ENCODE measurements around the gene NAT14. TPM values are rescaled to one million over a fixed set of nuclear protein-coding genes. Genes with fewer than 3 reads are reported as not detected.

The NAT14 gene
- total RNA-seq, 1 experiment from 2014 or later = 55.3 TPM

- no peak overlapping the region for H3K4me2 ChIP-seq (ENCODE audit: low read length)
- POLR2A ChIA-PET = no interaction called here
- no peak overlapping the region for H3K4me3 ChIP-seq (replicated peaks in 1 of 2; ENCODE audit: low read depth in 1 of 2, low read length in 2 of 2)
- RAD21 ChIA-PET (ENCODE audit: low non-redundant PET in 1 of 2, low total read pairs in 2 of 2, uncharacterized antibody in 2 of 2, unreplicated experiment in 2 of 2) = no interaction called here
- H3K9me3 ChIP-seq (ENCODE audit: control insufficient read depth in 1 of 2, insufficient read depth in 1 of 2, low read depth in 1 of 2, low read length in 2 of 2) = no peaks in the 10 kb centered on the region
- H4K20me1 ChIP-seq (ENCODE audit: insufficient read depth) = no peaks in the 10 kb centered on the region
- H3K79me2 ChIP-seq (ENCODE audit: insufficient read depth, low read length) = peaks cover 12% of the 10 kb centered on the region; the same call in 1 of the 2 replicates
- BruUV-seq (replicated peaks) = no TSS peak
- no peak overlapping the region for H3K9ac ChIP-seq (ENCODE audit: low read length)
- intact Hi-C loops (cut with micrococcal nuclease) = no loop called here
- ATAC-seq (no peak), DNase-seq (ENCODE audit: low read depth, low spot score) (no peak)
- no peak overlapping the region for H2AFZ ChIP-seq (ENCODE audit: low read depth, low read length, poor library complexity, severe bottlenecking)
- peaks cover 9 to 20% of the 10 kb centered on the region in 2 experiments for H3K4me1 ChIP-seq (ENCODE audit: control insufficient read depth in 1 of 2, insufficient read depth in 2 of 2, low read length in 2 of 2)
- no peaks in the 10 kb centered on the region for H3K27me3 ChIP-seq (ENCODE audit: insufficient read depth, low read length)
- H3K36me3 ChIP-seq (ENCODE audit: control insufficient read depth in 1 of 2, insufficient read depth in 2 of 2, low read length in 2 of 2) = no peaks in the 10 kb centered on the region; a peak in 1 of 4 replicates
- no peak overlapping the region for H3K27ac ChIP-seq (ENCODE audit: low read depth, low read length)
- CTCF ChIA-PET = no interaction called here
- no peak for TF ChIP-seq JUND (IDR thresholded peaks at IDR 0.05)
- TF ChIP-seq CTCF (IDR thresholded peaks at IDR 0.05 in 2 of 3, conservative IDR thresholded peaks at IDR 0.05 in 1 of 3; ENCODE audit: borderline replicate concordance in 1 of 3, insufficient read depth in 1 of 3, low read depth in 2 of 3, low read length in 2 of 3) = no peak
- H3K9me2 ChIP-seq (ENCODE audit: insufficient read depth) = no peaks in the 10 kb centered on the region
Observed at GRCh38 chr19:55459551-55459949, 25.4 kb upstream of the NAT14 start.

- peak overlapping the region; percentile 98 to 99; a peak in 3 of 4 replicates for H3K4me3 ChIP-seq (replicated peaks in 1 of 2; ENCODE audit: low read depth in 1 of 2, low read length in 2 of 2)
- intact Hi-C loops (cut with micrococcal nuclease) = no loop called here
- TF ChIP-seq ZBTB33 (IDR thresholded peaks at IDR 0.05; ENCODE audit: extremely low read depth, insufficient replicate concordance, low read length) (no peak), SRF (IDR thresholded peaks at IDR 0.05; ENCODE audit: low read depth) (no peak), POLR2A (IDR thresholded peaks at IDR 0.05; ENCODE audit: borderline replicate concordance, extremely low read depth, insufficient read depth, insufficient read length) (no peak), EZH2phosphoT487 (IDR thresholded peaks at IDR 0.05; ENCODE audit: borderline replicate concordance) (no peak), REST (IDR thresholded peaks at IDR 0.05; ENCODE audit: low read depth) (no peak), FOSL1 (IDR thresholded peaks at IDR 0.05; ENCODE audit: low read depth) (no peak), RAD21 (IDR thresholded peaks at IDR 0.05; ENCODE audit: low read depth) (no peak), EZH2 (IDR thresholded peaks at IDR 0.05) (no peak), CEBPB (IDR thresholded peaks at IDR 0.05; ENCODE audit: low read depth) (no peak), EGR1 (IDR thresholded peaks at IDR 0.05; ENCODE audit: low read depth) (no peak)
Observed at GRCh38 chr19:55459950-55460657, 24.9 kb upstream of the NAT14 start.

More at GRCh38 chr19:55459950-55460657, 24.9 kb upstream of the NAT14 start:
- ATAC-seq (no peak), DNase-seq (ENCODE audit: low read depth, low spot score) (no peak)
- peak overlapping the region; percentile 98 for H3K4me2 ChIP-seq (ENCODE audit: low read length)
- H3K9me2 ChIP-seq (ENCODE audit: insufficient read depth) = no peaks in the 10 kb centered on the region
- H3K36me3 ChIP-seq (ENCODE audit: control insufficient read depth in 1 of 2, insufficient read depth in 2 of 2, low read length in 2 of 2) = no peaks in the 10 kb centered on the region; a peak in 1 of 4 replicates
- peaks cover 12% of the 10 kb centered on the region; the same call in 1 of the 2 replicates for H3K79me2 ChIP-seq (ENCODE audit: insufficient read depth, low read length)
- H4K20me1 ChIP-seq (ENCODE audit: insufficient read depth) = no peaks in the 10 kb centered on the region
- CTCF ChIA-PET = no interaction called here
- no peak overlapping the region for H3K9ac ChIP-seq (ENCODE audit: low read length)
- no peaks in the 10 kb centered on the region for H3K27me3 ChIP-seq (ENCODE audit: insufficient read depth, low read length)
- no peak overlapping the region for H3K27ac ChIP-seq (ENCODE audit: low read depth, low read length)
- BruUV-seq (replicated peaks) = TSS peak; percentile 55
- RAD21 ChIA-PET (ENCODE audit: low non-redundant PET in 1 of 2, low total read pairs in 2 of 2, uncharacterized antibody in 2 of 2, unreplicated experiment in 2 of 2) = no interaction called here
- POLR2A ChIA-PET = no interaction called here
- peaks cover 9 to 20% of the 10 kb centered on the region in 2 experiments for H3K4me1 ChIP-seq (ENCODE audit: control insufficient read depth in 1 of 2, insufficient read depth in 2 of 2, low read length in 2 of 2)
- H2AFZ ChIP-seq (ENCODE audit: low read depth, low read length, poor library complexity, severe bottlenecking) = no peak overlapping the region
- H3K9me3 ChIP-seq (ENCODE audit: control insufficient read depth in 1 of 2, insufficient read depth in 1 of 2, low read depth in 1 of 2, low read length in 2 of 2) = no peaks in the 10 kb centered on the region
